ENCODE measurements around the gene ANKRD13B.

- TF ChIP-seq, protein P1, sequence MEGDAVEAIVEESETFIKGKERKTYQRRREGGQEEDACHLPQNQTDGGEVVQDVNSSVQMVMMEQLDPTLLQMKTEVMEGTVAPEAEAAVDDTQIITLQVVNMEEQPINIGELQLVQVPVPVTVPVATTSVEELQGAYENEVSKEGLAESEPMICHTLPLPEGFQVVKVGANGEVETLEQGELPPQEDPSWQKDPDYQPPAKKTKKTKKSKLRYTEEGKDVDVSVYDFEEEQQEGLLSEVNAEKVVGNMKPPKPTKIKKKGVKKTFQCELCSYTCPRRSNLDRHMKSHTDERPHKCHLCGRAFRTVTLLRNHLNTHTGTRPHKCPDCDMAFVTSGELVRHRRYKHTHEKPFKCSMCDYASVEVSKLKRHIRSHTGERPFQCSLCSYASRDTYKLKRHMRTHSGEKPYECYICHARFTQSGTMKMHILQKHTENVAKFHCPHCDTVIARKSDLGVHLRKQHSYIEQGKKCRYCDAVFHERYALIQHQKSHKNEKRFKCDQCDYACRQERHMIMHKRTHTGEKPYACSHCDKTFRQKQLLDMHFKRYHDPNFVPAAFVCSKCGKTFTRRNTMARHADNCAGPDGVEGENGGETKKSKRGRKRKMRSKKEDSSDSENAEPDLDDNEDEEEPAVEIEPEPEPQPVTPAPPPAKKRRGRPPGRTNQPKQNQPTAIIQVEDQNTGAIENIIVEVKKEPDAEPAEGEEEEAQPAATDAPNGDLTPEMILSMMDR (conservative IDR thresholded peaks at IDR 0.05), result no peak
- no peak for TF ChIP-seq ZFX (IDR thresholded peaks at IDR 0.05)
Observed at GRCh38 chr17:29570521-29570920, 22.4 kb upstream of the ANKRD13B start.
